ENCODE data around the gene EME2.

The EME2 gene

DNA sequence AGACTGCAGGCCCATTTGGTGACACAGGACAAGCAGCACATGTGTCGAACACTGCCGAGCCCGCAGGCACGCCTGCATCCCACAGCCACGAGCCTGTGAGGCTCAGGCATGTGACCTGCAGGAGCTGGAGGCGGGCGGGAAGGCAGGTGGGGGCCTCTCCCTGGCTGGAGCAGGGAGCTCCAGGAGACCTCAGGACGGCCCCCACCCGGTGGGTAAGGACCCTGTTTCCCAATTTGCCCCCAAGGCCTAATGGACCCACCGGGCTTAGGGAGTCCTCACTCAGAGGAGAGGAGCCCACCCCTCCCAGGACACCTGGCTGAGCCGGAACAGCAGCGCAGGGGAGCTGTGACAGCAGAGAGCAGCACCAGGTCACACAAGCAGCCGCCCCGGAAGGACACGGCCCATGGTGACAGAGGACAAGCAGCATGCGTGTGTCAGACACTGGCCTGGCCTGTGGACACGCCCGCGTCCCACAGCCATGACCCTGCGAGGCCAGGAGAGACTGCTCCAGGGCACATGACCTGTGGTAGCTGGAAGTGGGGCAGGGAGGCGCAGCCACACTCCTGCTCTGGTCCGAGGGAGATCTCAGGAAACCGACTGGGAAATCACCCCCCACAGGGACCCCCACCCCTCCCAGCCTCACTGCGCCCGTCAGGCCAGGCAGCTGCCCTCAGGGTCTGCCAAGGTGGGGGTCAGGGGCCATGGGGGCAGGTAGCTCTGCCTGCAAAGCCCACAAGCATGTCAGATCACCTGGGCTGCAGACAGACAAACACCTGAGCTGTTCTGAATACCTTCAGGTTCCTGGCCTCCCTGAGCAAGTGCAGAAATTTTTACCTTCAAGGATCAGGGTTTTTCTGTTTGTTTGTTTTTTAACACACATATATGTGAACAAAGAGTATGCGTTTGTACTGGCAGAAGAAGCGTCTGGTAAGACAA lies 7.4 kb downstream of the EME2 start:
- TF ChIP-seq, protein P1, sequence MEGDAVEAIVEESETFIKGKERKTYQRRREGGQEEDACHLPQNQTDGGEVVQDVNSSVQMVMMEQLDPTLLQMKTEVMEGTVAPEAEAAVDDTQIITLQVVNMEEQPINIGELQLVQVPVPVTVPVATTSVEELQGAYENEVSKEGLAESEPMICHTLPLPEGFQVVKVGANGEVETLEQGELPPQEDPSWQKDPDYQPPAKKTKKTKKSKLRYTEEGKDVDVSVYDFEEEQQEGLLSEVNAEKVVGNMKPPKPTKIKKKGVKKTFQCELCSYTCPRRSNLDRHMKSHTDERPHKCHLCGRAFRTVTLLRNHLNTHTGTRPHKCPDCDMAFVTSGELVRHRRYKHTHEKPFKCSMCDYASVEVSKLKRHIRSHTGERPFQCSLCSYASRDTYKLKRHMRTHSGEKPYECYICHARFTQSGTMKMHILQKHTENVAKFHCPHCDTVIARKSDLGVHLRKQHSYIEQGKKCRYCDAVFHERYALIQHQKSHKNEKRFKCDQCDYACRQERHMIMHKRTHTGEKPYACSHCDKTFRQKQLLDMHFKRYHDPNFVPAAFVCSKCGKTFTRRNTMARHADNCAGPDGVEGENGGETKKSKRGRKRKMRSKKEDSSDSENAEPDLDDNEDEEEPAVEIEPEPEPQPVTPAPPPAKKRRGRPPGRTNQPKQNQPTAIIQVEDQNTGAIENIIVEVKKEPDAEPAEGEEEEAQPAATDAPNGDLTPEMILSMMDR (conservative IDR thresholded peaks at IDR 0.05; ENCODE audit: low read length): no peak
- no peak overlapping the region for H3K4me3 ChIP-seq (ENCODE audit: low read length)
- no peak for DNase-seq (ENCODE audit: low read depth)

DNA sequence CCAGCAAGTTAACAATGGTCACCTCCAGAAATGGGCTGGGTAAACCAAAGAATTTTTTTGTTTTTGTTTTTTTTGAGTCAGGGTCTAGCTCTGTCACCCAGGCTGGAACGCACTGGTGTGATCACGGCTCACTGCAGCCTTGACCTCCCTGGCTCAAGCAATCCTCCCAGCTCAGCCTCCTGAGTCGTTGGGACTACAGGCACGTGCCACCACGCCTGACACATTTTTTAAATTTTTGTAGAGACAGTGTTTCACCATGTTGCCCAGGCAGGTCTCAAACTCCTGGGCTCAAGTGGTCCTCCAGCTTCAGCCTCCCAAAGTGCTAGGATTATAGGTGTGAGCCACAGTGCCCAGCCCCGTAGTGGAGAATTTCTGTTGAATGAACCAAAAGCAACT lies 8.1 kb downstream of the EME2 start:
- TF ChIP-seq, protein P1 (conservative IDR thresholded peaks at IDR 0.05; ENCODE audit: low read length): no peak
- DNase-seq (ENCODE audit: low read depth): no peak
- H3K4me3 ChIP-seq (ENCODE audit: low read length): no peak overlapping the region; the same call in 1 of the 2 replicates

DNA sequence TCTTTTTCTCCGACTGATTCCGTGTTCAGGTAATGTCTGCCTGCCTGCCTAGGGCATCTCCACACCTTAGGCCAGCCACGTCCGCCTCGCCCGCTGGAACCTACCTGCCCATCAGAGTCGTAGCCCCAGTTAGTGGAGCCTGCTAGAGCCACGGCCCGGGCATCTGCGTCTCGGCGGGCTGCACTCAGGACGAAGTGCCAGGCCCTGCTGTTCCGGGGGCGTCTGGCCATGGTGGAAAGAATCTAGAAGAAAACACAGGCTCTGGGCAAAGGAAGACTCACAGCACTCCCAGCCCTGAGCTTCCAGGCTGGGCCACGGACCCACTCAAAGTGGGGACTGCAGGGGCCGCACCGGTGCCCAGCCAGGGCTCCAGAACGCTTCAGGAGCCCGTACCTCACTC lies 8.6 kb downstream of the EME2 start:
- TF ChIP-seq, protein P1 (conservative IDR thresholded peaks at IDR 0.05; ENCODE audit: low read length): no peak
- peak overlapping the region; percentile 76 for H3K4me3 ChIP-seq (ENCODE audit: low read length)
- DNase-seq (ENCODE audit: low read depth): no peak

DNA sequence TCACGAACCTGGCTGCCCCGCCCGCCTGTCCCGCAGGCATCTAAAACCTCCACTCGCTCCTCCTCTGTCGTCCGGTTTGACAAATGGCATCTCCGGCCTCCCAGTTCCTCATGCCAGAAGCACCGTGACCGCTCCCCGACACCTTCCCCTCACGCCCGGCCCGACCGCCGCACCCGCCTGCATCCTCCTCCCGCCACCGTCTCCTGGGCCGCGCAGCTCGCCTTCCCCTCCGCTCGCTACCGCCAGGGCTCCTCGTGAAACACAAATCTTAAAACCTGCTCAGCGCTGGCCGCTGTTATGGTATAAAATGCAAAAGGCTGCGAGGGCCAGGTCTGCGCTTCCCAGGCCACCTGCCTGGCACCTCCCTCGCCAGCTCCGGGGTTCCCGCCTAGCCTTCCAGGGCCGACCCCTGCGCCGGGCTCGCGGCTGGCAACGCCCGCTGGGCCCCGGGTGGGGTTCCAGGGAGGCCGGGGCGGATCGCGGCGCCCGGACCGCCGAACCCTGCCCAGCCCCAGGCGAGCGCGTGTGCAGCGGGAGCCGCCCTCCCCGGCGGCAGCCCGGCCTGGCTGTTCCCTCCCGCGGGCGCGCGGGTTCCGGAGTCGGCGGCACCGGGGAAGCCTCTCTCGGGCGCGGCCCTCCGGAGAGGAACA lies 9.3 kb downstream of the EME2 start:
- TF ChIP-seq, protein P1 (conservative IDR thresholded peaks at IDR 0.05; ENCODE audit: low read length): peak; percentile 18; the same call in 1 of the 2 replicates
- no peak for DNase-seq (ENCODE audit: low read depth)
- H3K4me3 ChIP-seq (ENCODE audit: low read length): peak overlapping the region; percentile 76

DNA sequence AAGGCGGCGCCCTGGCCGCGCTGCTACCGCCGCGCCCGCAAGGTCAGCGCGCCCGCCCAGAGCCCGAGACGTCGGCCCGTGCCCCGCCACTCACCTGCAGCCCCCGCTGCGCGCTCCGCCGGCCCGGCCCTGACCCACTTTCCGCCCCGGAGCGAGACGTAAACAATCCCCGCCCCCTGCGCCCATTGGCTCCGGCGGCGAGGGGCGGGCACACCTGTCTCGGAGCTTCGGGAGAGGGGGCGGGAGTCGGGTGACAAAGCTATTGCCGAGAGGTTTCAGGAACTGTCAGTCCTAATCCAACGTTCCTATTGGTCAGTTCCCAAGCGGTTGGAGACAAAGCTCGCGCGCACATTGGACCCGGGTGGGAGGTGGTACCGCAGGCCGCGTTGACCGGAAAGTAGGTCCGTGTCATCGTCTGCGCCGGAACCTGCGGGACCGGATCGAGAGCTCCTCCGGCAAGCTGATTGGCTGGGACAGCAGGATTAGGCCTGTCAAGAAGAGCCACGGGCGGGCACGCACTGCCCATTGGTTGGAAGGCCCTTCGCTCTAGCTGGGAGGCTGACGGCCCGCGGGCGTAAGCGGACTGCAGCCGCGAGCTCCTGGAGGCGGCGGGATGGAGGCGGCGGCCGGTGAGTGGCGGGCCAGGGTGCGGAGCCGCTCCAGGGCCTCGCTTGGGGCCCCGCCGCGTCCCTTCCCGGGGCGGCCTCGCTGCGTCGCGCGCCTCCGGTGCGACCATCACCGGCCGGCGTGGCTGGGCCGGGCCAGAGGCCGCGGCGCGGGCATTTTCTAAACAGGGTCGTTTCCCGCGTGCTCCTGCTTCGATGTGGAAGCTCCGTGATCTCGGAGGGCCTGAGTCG lies 10.0 kb downstream of the EME2 start, which contains the start of the genes NUBP2 and SPSB3:
Gene NUBP2, plus strand, starts transcription at position 553 of the 857 bp plus-strand sequence. Its CDS starts 61 bp downstream, at position 614.
Gene SPSB3, minus strand, starts transcription at position 164 of the 857 bp plus-strand sequence. CDS start 1,088 bp downstream, outside the sequence.
- peak within 1 kb of the TSS; percentile 84 for H3K4me3 ChIP-seq (ENCODE audit: low read length)
- TF ChIP-seq, protein P1 (conservative IDR thresholded peaks at IDR 0.05; ENCODE audit: low read length): no peak
- DNase-seq (ENCODE audit: low read depth): peak; percentile 100

DNA sequence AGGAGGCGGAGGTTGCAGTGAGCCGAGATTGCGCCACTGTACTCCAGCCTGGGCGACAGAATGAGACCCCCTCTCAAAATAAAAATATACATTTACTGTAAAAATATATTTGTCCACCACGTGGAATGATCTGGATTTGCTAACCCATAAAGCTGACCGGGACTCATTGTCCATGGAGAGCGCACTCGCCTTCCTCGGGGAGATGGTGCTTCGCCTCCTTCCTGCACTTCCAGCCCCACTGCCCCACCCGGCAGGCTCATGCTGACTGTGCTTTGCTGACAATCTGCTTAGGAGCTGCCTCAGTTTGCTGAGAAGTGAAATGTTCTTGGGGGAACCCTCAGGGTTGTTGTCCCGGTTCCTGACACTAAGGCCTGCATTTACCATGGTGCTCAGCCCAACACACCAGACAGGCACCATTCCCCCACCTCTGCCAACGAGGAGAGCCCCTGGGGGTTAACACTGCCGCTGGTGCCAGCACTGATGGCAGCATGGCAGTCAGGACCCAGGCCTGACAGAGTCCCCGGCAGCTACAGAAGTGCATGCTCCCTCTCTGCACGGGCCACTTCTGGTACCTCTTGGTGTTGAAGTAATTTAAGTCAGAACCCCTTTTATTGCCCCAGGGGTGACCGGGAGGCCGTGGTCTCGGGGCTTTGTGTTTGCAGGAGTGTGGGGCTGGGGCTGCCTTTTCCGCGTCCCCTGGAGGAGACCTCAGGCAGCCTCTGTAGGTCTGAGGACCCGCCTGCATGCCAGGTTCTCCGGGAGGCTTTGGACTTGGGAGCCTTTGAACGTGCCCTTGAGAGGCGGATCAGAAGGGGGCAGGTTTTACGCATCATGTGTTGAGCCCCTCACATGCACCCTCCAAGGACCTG lies 12.6 kb downstream of the EME2 start:
- no peak for DNase-seq (ENCODE audit: low read depth)
- TF ChIP-seq, protein P1 (conservative IDR thresholded peaks at IDR 0.05; ENCODE audit: low read length): no peak
- H3K4me3 ChIP-seq (ENCODE audit: low read length): no peak overlapping the region
